BLaER1 treated with 17β-estradiol and CSF1 and Interleukin-3, amounts not matched to agents 10 nM and 100 nM (cell line): ENCODE results near the gene SAMD4B.

ENCODE experiments used
- H3K27ac ChIP-seq, 11 experiments: shearing (Covaris generic); formaldehyde crosslinking; 2 replicates each; pipeline ENCODE4 v1.8.1; 2022
- H3K27me3 ChIP-seq, 11 experiments: shearing (Covaris generic); formaldehyde crosslinking; 2 replicates each; pipeline ENCODE4 v1.8.1; 2022
- H3K36me3 ChIP-seq, 11 experiments: shearing (Covaris generic); formaldehyde crosslinking; 2 replicates each; pipeline ENCODE4 v1.8.1; 2022
- H3K4me1 ChIP-seq, 10 experiments: shearing (Covaris generic); formaldehyde crosslinking; 2 replicates each; pipeline ENCODE4 v1.8.1; 2022
- H3K4me2 ChIP-seq, 11 experiments: shearing (Covaris generic); formaldehyde crosslinking; 2 replicates each; pipeline ENCODE4 v1.8.1; 2022
- H3K4me3 ChIP-seq, 10 experiments: shearing (Covaris generic); formaldehyde crosslinking; 2 replicates each; pipeline ENCODE4 v1.8.1; 2022
- H3K9ac ChIP-seq, 11 experiments: shearing (Covaris generic); formaldehyde crosslinking; 2 replicates each; pipeline ENCODE4 v1.8.1; 2022
- H3K9me3 ChIP-seq, 11 experiments: shearing (Covaris generic); formaldehyde crosslinking; replicated peaks in 1 of 11; 2 replicates each; pipeline ENCODE4 v1.8.1; 2022
- H4K20me1 ChIP-seq, 11 experiments: shearing (Covaris generic); formaldehyde crosslinking; 2 replicates each; pipeline ENCODE4 v1.8.1; 2022
- Cebpa-rat ChIP-seq, 11 experiments: shearing (Covaris generic); IDR thresholded peaks; 2 replicates each; pipeline ENCODE4 v1.8.1; 2022

Gene SAMD4B

DNA sequence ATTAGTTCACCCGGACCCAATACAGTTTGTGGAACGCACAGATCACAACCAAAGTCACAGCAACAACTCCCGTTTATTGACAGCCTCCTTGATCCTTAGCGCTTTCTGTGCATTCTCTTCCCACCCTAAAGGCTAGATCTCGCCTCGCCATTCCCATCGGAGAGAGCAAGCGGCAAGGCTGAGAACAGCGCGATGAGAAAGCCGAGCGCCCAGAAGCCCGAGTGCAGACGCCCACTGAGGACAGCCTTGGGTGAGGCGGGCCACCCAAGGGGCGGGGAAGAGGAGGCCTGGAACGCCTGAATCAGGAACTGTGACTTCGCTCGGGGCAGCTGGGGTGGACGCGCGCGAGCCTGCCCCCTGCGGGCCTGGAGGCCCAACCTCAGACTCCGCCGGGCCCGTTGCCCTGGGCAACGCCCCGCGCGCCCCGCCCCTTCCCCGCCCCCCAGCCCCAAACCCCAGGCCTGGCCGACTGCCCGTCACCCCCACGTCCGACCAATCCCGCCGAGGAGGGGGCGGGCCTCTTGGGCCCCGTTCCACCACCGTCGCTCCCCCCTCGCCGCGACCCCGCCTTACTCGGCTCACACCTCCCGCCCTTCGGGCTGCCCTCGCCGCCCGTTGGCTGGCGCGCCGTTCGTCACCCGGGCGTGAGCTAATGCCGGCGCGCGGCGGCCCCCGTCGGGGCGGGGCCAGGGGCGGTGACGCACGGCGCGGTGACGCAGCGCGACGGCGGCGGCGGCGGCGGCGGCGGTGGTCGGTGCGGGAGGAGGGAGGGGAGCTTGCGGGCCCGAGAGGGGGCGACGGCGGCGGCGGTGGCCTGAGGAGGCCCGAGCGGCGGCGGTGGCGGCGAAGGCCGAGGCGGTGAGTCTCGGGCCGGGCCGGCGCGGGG lies at the start of gene SAMD4B:
Gene SAMD4B, plus strand, starts transcription at position 703 of the 886 bp plus-strand sequence. CDS start 14,473 bp downstream, outside the sequence.
- peaks cover 7 to 28% (median 23%) of the 10 kb centered on the region in 11 experiments; a peak in 21 of 22 replicates for H3K36me3 ChIP-seq
- H3K9me3 ChIP-seq = peaks cover 0 to 4% (median 0%) of the 10 kb centered on the region in 11 experiments; a peak in 1 of 22 replicates
- no peak for TF ChIP-seq Cebpa-rat (IDR thresholded peaks at IDR 0.05)
- peak within 1 kb of the TSS; percentile 94 to 100 (median 98) for H3K9ac ChIP-seq
- peak within 1 kb of the TSS; percentile 95 to 99 (median 98) for H3K4me2 ChIP-seq
- H3K4me3 ChIP-seq = peak within 1 kb of the TSS; percentile 94 to 100 (median 98)
- peaks cover 22 to 45% (median 40%) of the 10 kb centered on the region in 11 experiments; a peak in 21 of 22 replicates for H4K20me1 ChIP-seq
- peak within 1 kb of the TSS; percentile 94 to 100 (median 98) for H3K27ac ChIP-seq
- H3K27me3 ChIP-seq = no peaks in the 10 kb centered on the region
- H3K4me1 ChIP-seq = peaks cover 66 to 80% (median 78%) of the 10 kb centered on the region in 10 experiments

GRCh38 chr19:39293394-39293793 lies 48.8 kb upstream of the SAMD4B start:
- Histone ChIP-seq H3K4me1 (peaks cover 0 to 12% (median 7%) of the 10 kb centered on the region in 10 experiments; a peak in 8 of 20 replicates), H4K20me1 (no peaks in the 10 kb centered on the region), H3K36me3 (no peaks in the 10 kb centered on the region), H3K27ac (no peak overlapping the region), H3K4me3 (no peak overlapping the region), H3K27me3 (no peaks in the 10 kb centered on the region), H3K9ac (no peak overlapping the region), H3K4me2 (no peak overlapping the region), H3K9me3 (peaks cover 0 to 11% (median 0%) of the 10 kb centered on the region in 11 experiments; a peak in 3 of 22 replicates)
- no peak for TF ChIP-seq Cebpa-rat (IDR thresholded peaks at IDR 0.05)

GRCh38 chr19:39296055-39296645 lies 46.1 kb upstream of the SAMD4B start, which contains the start of gene IFNL1:
TSS of gene IFNL1 (plus strand) at chr19:39296407. CDS start at chr19:39296422, 15 bp downstream.
- H3K4me2 ChIP-seq = no peak within 1 kb of the TSS

GRCh38 chr19:39296906-39297305 lies 45.3 kb upstream of the SAMD4B start:
- no peak overlapping the region for H3K9ac ChIP-seq
- no peak overlapping the region for H3K27ac ChIP-seq
- no peak overlapping the region for H3K4me2 ChIP-seq
- H3K4me3 ChIP-seq = no peak overlapping the region
- peaks cover 0 to 8% (median 7%) of the 10 kb centered on the region in 10 experiments; a peak in 8 of 20 replicates for H3K4me1 ChIP-seq
- H3K27me3 ChIP-seq = no peaks in the 10 kb centered on the region
- H3K36me3 ChIP-seq = no peaks in the 10 kb centered on the region
- H4K20me1 ChIP-seq = no peaks in the 10 kb centered on the region
- TF ChIP-seq Cebpa-rat (IDR thresholded peaks at IDR 0.05) = no peak
- H3K9me3 ChIP-seq = no peaks in the 10 kb centered on the region

More at GRCh38 chr19:39296055-39296645, 46.1 kb upstream of the SAMD4B start, which contains the start of gene IFNL1:
- Histone ChIP-seq H3K4me3 (no peak within 1 kb of the TSS), H3K4me1 (peaks cover 0 to 8% (median 7%) of the 10 kb centered on the region in 10 experiments; a peak in 8 of 20 replicates), H3K9me3 (no peaks in the 10 kb centered on the region), H4K20me1 (no peaks in the 10 kb centered on the region), H3K27me3 (no peaks in the 10 kb centered on the region), H3K36me3 (no peaks in the 10 kb centered on the region), H3K27ac (no peak within 1 kb of the TSS), H3K9ac (no peak within 1 kb of the TSS)
- TF ChIP-seq Cebpa-rat (IDR thresholded peaks at IDR 0.05) = no peak

DNA sequence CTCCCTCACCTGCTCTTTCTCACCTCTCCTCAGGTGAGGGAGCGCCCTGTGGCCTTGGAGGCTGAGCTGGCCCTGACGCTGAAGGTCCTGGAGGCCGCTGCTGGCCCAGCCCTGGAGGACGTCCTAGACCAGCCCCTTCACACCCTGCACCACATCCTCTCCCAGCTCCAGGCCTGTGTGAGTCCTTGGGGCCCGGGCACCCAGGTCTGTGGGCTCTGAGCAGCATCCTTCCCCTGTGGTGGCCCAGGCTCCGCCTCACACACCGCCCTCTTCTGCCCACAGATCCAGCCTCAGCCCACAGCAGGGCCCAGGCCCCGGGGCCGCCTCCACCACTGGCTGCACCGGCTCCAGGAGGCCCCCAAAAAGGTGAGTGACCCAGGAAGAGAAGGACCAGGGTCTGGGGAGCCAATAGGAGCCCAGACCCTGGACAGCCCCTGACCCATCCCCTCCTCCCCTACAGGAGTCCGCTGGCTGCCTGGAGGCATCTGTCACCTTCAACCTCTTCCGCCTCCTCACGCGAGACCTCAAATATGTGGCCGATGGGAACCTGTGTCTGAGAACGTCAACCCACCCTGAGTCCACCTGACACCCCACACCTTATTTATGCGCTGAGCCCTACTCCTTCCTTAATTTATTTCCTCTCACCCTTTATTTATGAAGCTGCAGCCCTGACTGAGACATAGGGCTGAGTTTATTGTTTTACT lies 44.1 kb upstream of the SAMD4B start:
- peak overlapping the region in 1 of 11 experiments; percentile 17; a peak in 2 of 22 replicates for H3K9ac ChIP-seq
- H3K9me3 ChIP-seq = no peaks in the 10 kb centered on the region
- peaks cover 0 to 8% (median 7%) of the 10 kb centered on the region in 10 experiments; a peak in 8 of 20 replicates for H3K4me1 ChIP-seq
- H3K27ac ChIP-seq = no peak overlapping the region
- H3K4me3 ChIP-seq = no peak overlapping the region
- H3K27me3 ChIP-seq = no peaks in the 10 kb centered on the region
- no peaks in the 10 kb centered on the region for H4K20me1 ChIP-seq
- H3K36me3 ChIP-seq = no peaks in the 10 kb centered on the region
- no peak for TF ChIP-seq Cebpa-rat (IDR thresholded peaks at IDR 0.05)
- H3K4me2 ChIP-seq = peak overlapping the region in 3 of 11 experiments; percentile 5 to 32 (median 11); a peak in 2 of 22 replicates

- no peak for TF ChIP-seq Cebpa-rat (IDR thresholded peaks at IDR 0.05)
- H3K27ac ChIP-seq = no peak overlapping the region
- H4K20me1 ChIP-seq = no peaks in the 10 kb centered on the region
- H3K27me3 ChIP-seq = no peaks in the 10 kb centered on the region
- no peaks in the 10 kb centered on the region for H3K9me3 ChIP-seq
- H3K4me2 ChIP-seq = no peak overlapping the region
- H3K9ac ChIP-seq = no peak overlapping the region
- H3K4me3 ChIP-seq = no peak overlapping the region
- peaks cover 0 to 8% (median 7%) of the 10 kb centered on the region in 10 experiments; a peak in 8 of 20 replicates for H3K4me1 ChIP-seq
- no peaks in the 10 kb centered on the region for H3K36me3 ChIP-seq
Measured at GRCh38 chr19:39299404-39299803, 42.8 kb upstream of the SAMD4B start.

GRCh38 chr19:39299832-39300231 lies 42.4 kb upstream of the SAMD4B start:
- no peak for TF ChIP-seq Cebpa-rat (IDR thresholded peaks at IDR 0.05)
- Histone ChIP-seq H3K9me3 (no peaks in the 10 kb centered on the region), H3K4me2 (no peak overlapping the region)

DNA sequence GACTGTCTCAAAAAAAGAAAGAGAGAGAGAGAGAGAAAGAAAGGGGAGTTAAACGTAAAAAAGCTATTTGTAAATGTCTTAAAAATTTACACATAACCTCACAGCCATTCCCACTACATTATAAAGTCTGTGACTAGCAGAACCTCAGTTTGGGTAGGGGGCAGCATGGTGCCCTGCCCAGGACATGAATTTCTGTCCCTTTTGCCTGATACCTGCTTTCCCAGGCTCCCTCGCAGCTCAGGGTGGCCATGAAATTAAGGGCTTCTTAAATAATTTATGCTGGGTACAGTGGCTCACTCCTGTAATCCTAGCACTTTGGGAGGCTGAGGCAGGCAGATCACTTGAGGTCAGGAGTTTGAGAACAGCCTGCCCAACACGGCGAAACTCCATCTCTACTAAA lies 41.2 kb upstream of the SAMD4B start:
- Histone ChIP-seq H3K27me3 (no peaks in the 10 kb centered on the region), H3K4me3 (no peak overlapping the region), H3K9me3 (no peaks in the 10 kb centered on the region), H3K4me1 (peaks cover 6 to 21% (median 19%) of the 10 kb centered on the region in 10 experiments; a peak in 18 of 20 replicates), H3K9ac (no peak overlapping the region), H3K4me2 (no peak overlapping the region), H3K27ac (no peak overlapping the region), H3K36me3 (no peaks in the 10 kb centered on the region), H4K20me1 (peaks cover 0 to 11% (median 0%) of the 10 kb centered on the region in 11 experiments; a peak in 3 of 22 replicates)
- no peak for TF ChIP-seq Cebpa-rat (IDR thresholded peaks at IDR 0.05)

More at GRCh38 chr19:39299832-39300231, 42.4 kb upstream of the SAMD4B start:
- Histone ChIP-seq H3K9ac (no peak overlapping the region), H3K4me1 (peaks cover 0 to 9% (median 8%) of the 10 kb centered on the region in 10 experiments; a peak in 14 of 20 replicates), H3K27me3 (no peaks in the 10 kb centered on the region), H3K27ac (no peak overlapping the region), H3K36me3 (no peaks in the 10 kb centered on the region), H3K4me3 (no peak overlapping the region), H4K20me1 (peaks cover 0 to 4% (median 0%) of the 10 kb centered on the region in 11 experiments; a peak in 3 of 22 replicates)
